HepG2 (cell line): ENCODE measurements around the gene PLXNB2. TPM values are rescaled to one million over a fixed set of nuclear protein-coding genes. Genes with fewer than 3 reads are reported as not detected.

Source experiments
- BORCS8-MEF2B ChIP-seq: sonication (generic); formaldehyde crosslinking; IDR thresholded peaks from 2 replicates; pipeline ENCODE4 v1.8.0; 2022; ENCODE audit warnings: mild to moderate bottlenecking, missing genetic modification reagents
- CBX1 ChIP-seq: IDR thresholded peaks from one replicate; pipeline ENCODE4 v1.6.1; 2016; ENCODE audit warnings: antibody characterized with exemption, low read depth
- GZF1 ChIP-seq: sonication (generic); formaldehyde crosslinking; IDR thresholded peaks from 2 replicates; pipeline ENCODE4 v1.5.1; 2020; ENCODE audit warnings: mild to moderate bottlenecking, missing genetic modification reagents
- HNRNPL ChIP-seq: fragments of 200-400 bp; formaldehyde crosslinking; IDR thresholded peaks from 2 replicates; pipeline ENCODE4 v1.6.1; 2017; ENCODE audit warnings: mild to moderate bottlenecking, low read depth, low read length
- IRF2 ChIP-seq: IDR thresholded peaks from 2 replicates; pipeline ENCODE4 v1.6.1; 2018; ENCODE audit warnings: missing genetic modification reagents, missing compliant biosample characterization
- LCORL ChIP-seq, 2 experiments: fragments of 450-650 bp in 1 of 2; sonication (generic) in 1 of 2; formaldehyde crosslinking in 1 of 2; IDR thresholded peaks; 2 replicates each; pipeline versions ENCODE4 v1.5.0 to v1.6.1; 2017 to 2020; ENCODE audit warnings: antibody characterized with exemption in 1 of 2, missing genetic modification reagents in 1 of 2
- MEIS1 ChIP-seq: sonication (generic); formaldehyde crosslinking; IDR thresholded peaks from 2 replicates; pipeline ENCODE4 v1.9.0; 2021; ENCODE audit warnings: mild to moderate bottlenecking, missing genetic modification reagents, moderate library complexity, borderline replicate concordance
- NCOA1 ChIP-seq: sonication (generic); formaldehyde crosslinking; IDR thresholded peaks from 2 replicates; pipeline ENCODE4 v1.9.0; 2021; ENCODE audit warnings: missing genetic modification reagents
- PRMT3 ChIP-seq: sonication (generic); formaldehyde crosslinking; IDR thresholded peaks from 2 replicates; pipeline ENCODE4 v1.8.1; 2022; ENCODE audit warnings: low read depth, mild to moderate bottlenecking, moderate library complexity, missing genetic modification reagents, borderline replicate concordance
- RAD51 ChIP-seq: fragments of 450-650 bp; IDR thresholded peaks from 2 replicates; pipeline ENCODE4 v1.6.1; 2016; ENCODE audit warnings: borderline replicate concordance
- SALL1 ChIP-seq: sonication (generic); formaldehyde crosslinking; IDR thresholded peaks from 2 replicates; pipeline ENCODE4 v1.8.0; 2022; ENCODE audit warnings: mild to moderate bottlenecking, missing genetic modification reagents
- SKI ChIP-seq: fragments of 450-650 bp; IDR thresholded peaks from one replicate; pipeline ENCODE4 v1.6.1; 2018; ENCODE audit warnings: mild to moderate bottlenecking; ENCODE audit not compliant: partially characterized antibody
- SOX5 ChIP-seq: IDR thresholded peaks from 2 replicates; pipeline ENCODE4 v1.6.1; 2016; ENCODE audit warnings: borderline replicate concordance
- TARDBP ChIP-seq: sonication (generic); formaldehyde crosslinking; IDR thresholded peaks from 2 replicates; pipeline ENCODE4 v1.8.0; 2022; ENCODE audit warnings: mild to moderate bottlenecking, missing genetic modification reagents
- TBP ChIP-seq: sonication (generic); formaldehyde crosslinking; IDR thresholded peaks from 2 replicates; pipeline ENCODE4 v1.5.0; 2020; ENCODE audit warnings: missing genetic modification reagents
- YY1 ChIP-seq: IDR thresholded peaks from 2 replicates; pipeline ENCODE4 v1.6.1; 2011; ENCODE audit warnings: low read length, low read depth, moderate library complexity, mild to moderate bottlenecking; ENCODE audit not compliant: insufficient read depth, insufficient replicate concordance
- ZBED4 ChIP-seq: sonication (generic); formaldehyde crosslinking; IDR thresholded peaks from 2 replicates; pipeline ENCODE4 v1.4.0; 2020; ENCODE audit warnings: missing genetic modification reagents, borderline replicate concordance
- ZBTB14 ChIP-seq: sonication (generic); formaldehyde crosslinking; IDR thresholded peaks from 2 replicates; pipeline ENCODE4 v1.4.0; 2020; ENCODE audit warnings: missing genetic modification reagents
- ZBTB20 ChIP-seq: sonication (generic); formaldehyde crosslinking; IDR thresholded peaks from 2 replicates; pipeline ENCODE4 v1.8.1; 2023; ENCODE audit warnings: missing genetic modification reagents, low read depth, mild to moderate bottlenecking, borderline replicate concordance
- ZFYVE20 ChIP-seq: sonication (generic); formaldehyde crosslinking; IDR thresholded peaks from 2 replicates; pipeline ENCODE4 v1.8.0; 2023; ENCODE audit warnings: low read depth, mild to moderate bottlenecking, moderate library complexity, missing genetic modification reagents, borderline replicate concordance
- ZMAT3 ChIP-seq: sonication (generic); formaldehyde crosslinking; conservative IDR thresholded peaks from 2 replicates; pipeline ENCODE4 v1.7.0; 2021; ENCODE audit warnings: missing genetic modification reagents
- ZNF331 ChIP-seq: sonication (generic); formaldehyde crosslinking; IDR thresholded peaks from 2 replicates; pipeline ENCODE4 v1.4.0; 2020; ENCODE audit warnings: missing genetic modification reagents
- ZNF746 ChIP-seq: sonication (generic); formaldehyde crosslinking; IDR thresholded peaks from 2 replicates; pipeline ENCODE4 v1.8.0; 2022; ENCODE audit warnings: mild to moderate bottlenecking, missing genetic modification reagents
- ZNF766 ChIP-seq: sonication (generic); formaldehyde crosslinking; IDR thresholded peaks from 2 replicates; pipeline ENCODE4 v1.5.0; 2020; ENCODE audit warnings: missing genetic modification reagents, borderline replicate concordance
- ZNF83 ChIP-seq: sonication (generic); formaldehyde crosslinking; IDR thresholded peaks from 2 replicates; pipeline ENCODE4 v1.4.0; 2020; ENCODE audit warnings: missing genetic modification reagents, mild to moderate bottlenecking, borderline replicate concordance
- ZNF879 ChIP-seq: sonication (generic); formaldehyde crosslinking; IDR thresholded peaks from 2 replicates; pipeline ENCODE4 v1.8.1; 2023; ENCODE audit warnings: missing genetic modification reagents
- polyA plus RNA-seq, 8 experiments: library from polyadenylated mRNA; depleted of rRNA in 3 of 8; stranded (reverse) in 7 of 8; unstranded in 1 of 8; fragments of >200 nt; fragmentation: Illumina TruSeq in 4 of 8; extraction: Trizol in 4 of 8; gene quantifications; 2 replicates each; pipeline versions ENCODE4 v1.2.1 to v1.2.3, GENCODE V29; 2011 to 2016; ENCODE audit warnings: low read depth in 4 of 8, missing spikeins in 1 of 8, mixed read lengths in 1 of 8; ENCODE audit not compliant: insufficient read depth in 1 of 8
- total RNA-seq, 5 experiments: library from RNA; depleted of rRNA; stranded (reverse); fragments of >200 nt; fragmentation: Illumina TruSeq; extraction: Trizol; gene quantifications; 2 replicates each; pipeline ENCODE4 v1.2.3, GENCODE V29; 2016; ENCODE audit warnings: low read depth in 1 of 5

Gene PLXNB2
- total and polyA plus RNA-seq, 2 of the 13 experiments (the other 11 are each of a cell fraction or from before 2014, with no cell fraction given), result 32.6 to 68.9 TPM

DNA sequence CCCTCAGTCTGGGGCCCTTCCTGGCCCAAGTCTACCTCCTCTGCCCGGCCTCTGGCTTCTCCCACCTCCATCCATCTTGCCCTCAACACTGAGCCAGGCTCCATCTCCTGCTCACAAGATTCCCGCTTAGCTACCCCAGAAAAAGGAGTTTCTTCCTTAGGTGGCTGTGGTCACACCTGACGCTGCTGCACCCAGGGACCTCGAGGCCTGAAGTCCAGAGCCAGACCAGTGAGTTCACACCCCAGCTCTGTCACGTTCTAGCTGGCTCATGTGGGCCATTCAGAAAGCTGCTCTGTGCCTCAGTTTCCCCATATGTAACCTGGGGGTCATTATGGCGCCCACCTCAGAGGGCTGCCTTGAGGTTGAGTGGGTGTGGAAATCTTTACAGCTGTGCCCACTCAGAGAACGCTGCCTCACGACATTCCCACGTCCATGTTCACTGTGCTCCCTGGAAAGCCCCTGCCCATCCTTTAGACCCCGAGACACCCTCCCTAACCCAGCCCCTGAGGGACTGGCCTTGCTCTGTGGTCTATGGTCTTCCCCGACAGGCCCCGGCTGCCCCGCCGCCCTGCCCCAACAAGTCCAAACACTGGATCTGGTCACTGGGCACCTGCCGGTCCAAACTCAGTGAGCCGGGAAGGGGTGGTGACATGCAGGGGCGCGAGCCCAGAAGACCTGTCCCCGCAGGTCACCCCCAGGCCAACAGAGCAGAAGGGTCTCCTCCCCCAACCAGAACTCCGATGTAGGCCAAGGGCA, 9.8 kb downstream of the PLXNB2 start (continued):
- TF ChIP-seq LCORL (IDR thresholded peaks at IDR 0.05) (no peak), LCORL (CRISPR knock-in tag; IDR thresholded peaks at IDR 0.05) (0 out of 2 replicates have a peak, but pooled peaks have one; percentile 45), IRF2 (CRISPR knock-in tag) (no peak), ZBTB14 (CRISPR knock-in tag) (no peak), ZNF879 (CRISPR knock-in tag) (no peak), TBP (CRISPR knock-in tag) (no peak), BORCS8-MEF2B (CRISPR knock-in tag) (no peak), SOX5 (CRISPR knock-in tag) (no peak), ZNF83 (CRISPR knock-in tag) (no peak), RAD51 (no peak), CBX1 (no peak), ZNF746 (CRISPR knock-in tag) (0 out of 2 replicates have a peak, but pooled peaks have one; percentile 1), ZFYVE20 (no peak), ZNF766 (CRISPR knock-in tag) (no peak), NCOA1 (no peak), SKI (no peak), ZMAT3 (CRISPR knock-in tag) (no peak), PRMT3 (no peak), ZNF331 (CRISPR knock-in tag) (no peak), HNRNPL (peak; percentile 69; the same call in 1 of the 2 replicates), SALL1 (no peak), GZF1 (CRISPR knock-in tag) (no peak), MEIS1 (CRISPR knock-in tag) (no peak), ZBED4 (no peak), TARDBP (no peak), ZBTB20 (CRISPR knock-in tag) (no peak), YY1 (no peak)
